Nephron progenitor cell (in vitro differentiated cells): ENCODE measurements around the gene STKLD1.

ENCODE experiments used
- DNase-seq: peaks from one replicate; pipeline ENCODE4 v3.0.0; 2021
- H3K27ac Mint-ChIP-seq: 2 replicates; pipeline ENCODE4 v1.8.0; 2021; ENCODE audit warnings: mild to moderate bottlenecking, moderate library complexity, mixed read lengths
- H3K27me3 Mint-ChIP-seq: 2 replicates; pipeline ENCODE4 v1.8.0; 2021; ENCODE audit warnings: mild to moderate bottlenecking, low read depth, mixed read lengths; ENCODE audit not compliant: poor library complexity
- H3K36me3 Mint-ChIP-seq: 2 replicates; pipeline ENCODE4 v1.8.0; 2021; ENCODE audit warnings: low read depth, mixed read lengths
- H3K4me1 Mint-ChIP-seq: 2 replicates; pipeline ENCODE4 v1.8.0; 2021; ENCODE audit warnings: mixed read lengths
- H3K4me3 Mint-ChIP-seq: 2 replicates; pipeline ENCODE4 v1.8.0; 2021; ENCODE audit warnings: mild to moderate bottlenecking, moderate library complexity, mixed read lengths
- H3K9me3 Mint-ChIP-seq: 2 replicates; pipeline ENCODE4 v1.8.0; 2021; ENCODE audit warnings: mild to moderate bottlenecking, moderate library complexity, mixed read lengths
- CTCF ChIP-seq: fragments of 200-600 bp; sonication (generic); IDR thresholded peaks from 2 replicates; pipeline ENCODE4 v1.5.0; 2021; ENCODE audit warnings: antibody characterized with exemption

The STKLD1 gene

DNA sequence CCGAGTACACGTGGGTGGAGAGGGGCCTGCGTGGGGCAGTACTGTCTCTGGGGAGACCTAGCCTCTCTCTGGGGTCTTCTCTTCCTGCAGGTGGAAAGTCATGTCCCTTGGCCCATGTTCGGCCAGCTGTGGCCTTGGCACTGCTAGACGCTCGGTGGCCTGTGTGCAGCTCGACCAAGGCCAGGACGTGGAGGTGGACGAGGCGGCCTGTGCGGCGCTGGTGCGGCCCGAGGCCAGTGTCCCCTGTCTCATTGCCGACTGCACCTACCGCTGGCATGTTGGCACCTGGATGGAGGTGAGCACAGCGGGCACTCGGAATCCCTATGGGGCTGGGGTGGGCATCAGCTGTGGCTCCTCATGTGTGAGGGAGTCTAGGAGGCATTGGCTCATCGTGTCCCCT is 78.2 kb downstream of the STKLD1 start:
- H3K27me3 Mint-ChIP-seq, result peaks cover 6% of the 10 kb centered on the region
- H3K36me3 Mint-ChIP-seq, result no peaks in the 10 kb centered on the region
- peak overlapping the region; percentile 26 for H3K27ac Mint-ChIP-seq
- no peak for TF ChIP-seq CTCF
- no peak overlapping the region for H3K4me3 Mint-ChIP-seq
- H3K9me3 Mint-ChIP-seq, result no peaks in the 10 kb centered on the region
- peaks cover 7% of the 10 kb centered on the region for H3K4me1 Mint-ChIP-seq
- no peak for DNase-seq

DNA sequence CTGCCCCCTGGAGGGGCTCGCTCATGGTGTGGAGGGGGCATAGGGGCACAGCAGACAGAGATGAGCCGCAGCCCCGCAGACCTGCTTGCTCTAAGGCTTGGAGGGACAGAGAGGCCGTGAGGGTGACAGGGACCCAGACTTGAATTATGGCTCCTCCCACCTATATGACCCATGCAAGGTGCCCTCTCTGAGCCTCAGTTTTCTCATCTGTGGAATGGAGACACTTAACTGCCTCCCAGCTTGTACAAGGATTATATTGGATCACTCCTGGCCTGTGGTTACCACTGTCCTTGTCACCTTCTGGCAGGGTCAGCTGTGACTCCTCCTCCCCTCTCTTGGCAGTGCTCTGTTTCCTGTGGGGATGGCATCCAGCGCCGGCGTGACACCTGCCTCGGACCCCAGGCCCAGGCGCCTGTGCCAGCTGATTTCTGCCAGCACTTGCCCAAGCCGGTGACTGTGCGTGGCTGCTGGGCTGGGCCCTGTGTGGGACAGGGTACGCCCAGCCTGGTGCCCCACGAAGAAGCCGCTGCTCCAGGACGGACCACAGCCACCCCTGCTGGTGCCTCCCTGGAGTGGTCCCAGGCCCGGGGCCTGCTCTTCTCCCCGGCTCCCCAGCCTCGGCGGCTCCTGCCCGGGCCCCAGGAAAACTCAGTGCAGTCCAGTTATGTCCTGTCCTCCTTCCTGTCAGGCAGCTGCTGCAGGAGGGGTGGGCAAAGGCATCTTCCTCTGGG is 78.9 kb downstream of the STKLD1 start:
- no peak for TF ChIP-seq CTCF
- Mint-ChIP-seq H3K27me3 (peaks cover 6% of the 10 kb centered on the region), H3K4me1 (peaks cover 7% of the 10 kb centered on the region), H3K36me3 (no peaks in the 10 kb centered on the region), H3K9me3 (no peaks in the 10 kb centered on the region), H3K4me3 (no peak overlapping the region), H3K27ac (no peak overlapping the region)
- DNase-seq, result no peak
